ENCODE measurements around the gene PFDN5.
A peak's percentile ranks its signal among the peaks of the same experiment; 100 is the strongest.
"Not testable (repeated sequence)": the region's sequence is repeated elsewhere in the genome, so short reads cannot be mapped to it uniquely, and the experiment has no call there.

The PFDN5 gene

GRCh38 chr12:53330671-53331070 lies 35.3 kb downstream of the PFDN5 start:
- no peak for DNase-seq

GRCh38 chr12:53332339-53332738 lies 37.0 kb downstream of the PFDN5 start:
- DNase-seq: not testable (repeated sequence)

- DNase-seq: no peak
Measured at GRCh38 chr12:53332744-53333143, 37.4 kb downstream of the PFDN5 start.

DNA sequence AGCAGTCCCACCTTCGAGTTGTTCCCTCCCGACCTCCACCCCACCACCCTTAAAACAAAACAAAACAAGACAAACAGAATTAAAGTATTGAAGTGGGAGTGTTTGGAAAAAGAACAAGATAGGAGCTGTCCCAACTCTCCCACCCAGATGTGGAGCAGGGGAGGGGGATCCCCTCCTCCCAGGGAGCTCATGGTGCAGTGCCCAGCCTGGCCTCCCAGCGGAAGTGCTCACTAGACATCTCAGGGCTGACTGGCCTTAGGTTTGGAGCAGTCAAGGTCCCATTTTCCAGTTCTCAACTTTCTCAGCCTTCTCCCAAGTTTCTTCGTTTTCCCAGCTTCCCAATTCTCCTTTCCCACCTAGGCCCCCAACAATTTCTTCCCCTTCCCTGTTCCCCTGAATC lies 37.9 kb downstream of the PFDN5 start:
- no peak for DNase-seq

DNA sequence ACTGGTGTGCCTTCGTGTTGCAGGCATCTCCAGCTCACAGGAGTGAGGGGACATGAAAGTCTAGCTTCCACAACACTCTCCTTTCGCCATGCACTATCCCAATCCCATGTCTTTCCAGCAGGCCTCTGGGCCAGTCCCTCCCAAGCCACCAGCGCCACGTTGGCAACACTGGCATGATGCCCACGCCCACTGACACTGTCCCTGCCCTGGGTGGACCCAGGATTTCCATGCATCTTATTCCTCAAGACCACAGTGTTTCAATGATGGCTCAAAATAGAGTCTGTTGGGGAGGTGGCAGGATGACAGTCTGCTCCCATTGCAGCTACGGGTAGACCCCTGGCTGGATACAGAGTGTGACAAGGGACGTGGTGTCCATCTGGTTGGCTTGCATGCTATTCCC lies 38.5 kb downstream of the PFDN5 start:
- no peak for DNase-seq

GRCh38 chr12:53334822-53335221 lies 39.5 kb downstream of the PFDN5 start:
- no peak for DNase-seq

- DNase-seq: no peak
Measured at GRCh38 chr12:53336181-53336681, 40.9 kb downstream of the PFDN5 start, which contains the start of gene SP7. TSS of gene SP7 (minus strand) at chr12:53336354. CDS start at chr12:53335646, 708 bp downstream.

DNA sequence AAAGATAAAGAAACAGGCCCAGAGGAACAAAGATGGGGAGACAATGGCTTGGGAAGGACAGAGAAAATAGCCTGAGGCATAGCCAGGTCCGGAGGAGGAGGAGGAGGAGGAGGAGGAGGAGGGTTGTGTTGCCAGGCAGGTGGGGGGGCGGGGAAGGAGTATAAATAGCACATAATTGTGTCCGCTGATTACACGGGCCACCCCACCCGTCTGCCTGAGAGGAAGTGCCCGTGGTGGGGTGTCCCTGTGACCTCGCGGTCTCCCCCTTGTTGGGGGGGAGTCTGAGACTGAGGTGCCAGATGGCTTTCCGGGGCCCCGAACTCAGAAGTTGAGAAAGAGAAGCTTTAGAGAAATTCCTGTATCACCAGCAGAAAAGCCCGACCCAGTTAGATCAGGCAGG lies 42.7 kb downstream of the PFDN5 start:
- DNase-seq: no peak

DNA sequence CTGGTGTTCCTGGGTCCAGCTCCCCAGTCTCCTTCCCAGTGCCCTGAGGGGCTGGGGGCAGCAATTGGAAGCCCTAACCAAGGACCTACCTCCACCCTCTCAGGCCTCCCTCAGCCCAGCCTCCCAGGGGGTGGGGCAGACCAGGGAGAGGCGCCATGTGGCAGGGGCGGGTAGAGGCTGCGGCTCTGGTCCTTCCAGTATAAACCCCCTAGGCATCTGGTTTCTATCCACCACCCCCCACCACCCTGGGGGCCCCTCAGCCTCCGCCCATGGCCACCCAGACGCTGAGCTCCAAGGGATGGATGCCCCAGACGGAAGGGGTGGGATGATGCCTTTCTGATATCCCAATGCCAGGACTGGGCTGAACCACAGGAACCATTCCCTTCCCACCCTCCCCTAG lies 43.6 kb downstream of the PFDN5 start:
- no peak for DNase-seq

DNA sequence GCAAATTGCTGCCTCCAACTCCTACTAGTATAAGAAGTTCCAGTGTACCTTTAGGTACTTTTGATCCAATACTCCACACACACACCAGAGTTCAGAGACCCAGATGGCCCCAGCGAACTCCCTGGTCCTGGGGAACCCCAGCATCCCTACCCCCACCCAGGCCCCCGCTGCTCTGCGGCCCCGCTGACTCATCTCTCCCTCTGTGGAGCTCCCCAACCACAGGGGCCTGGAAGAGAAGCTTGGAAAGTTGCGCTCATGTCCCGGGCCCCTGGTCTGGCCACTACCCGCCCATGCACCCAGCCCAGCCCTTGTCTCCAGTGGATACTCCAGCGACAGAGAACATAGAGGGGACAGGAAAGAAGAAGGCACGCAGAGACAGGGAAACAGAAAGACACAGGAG lies 45.1 kb downstream of the PFDN5 start:
- no peak for DNase-seq

- DNase-seq: no peak
Measured at GRCh38 chr12:53343449-53343848, 48.1 kb downstream of the PFDN5 start.

DNA sequence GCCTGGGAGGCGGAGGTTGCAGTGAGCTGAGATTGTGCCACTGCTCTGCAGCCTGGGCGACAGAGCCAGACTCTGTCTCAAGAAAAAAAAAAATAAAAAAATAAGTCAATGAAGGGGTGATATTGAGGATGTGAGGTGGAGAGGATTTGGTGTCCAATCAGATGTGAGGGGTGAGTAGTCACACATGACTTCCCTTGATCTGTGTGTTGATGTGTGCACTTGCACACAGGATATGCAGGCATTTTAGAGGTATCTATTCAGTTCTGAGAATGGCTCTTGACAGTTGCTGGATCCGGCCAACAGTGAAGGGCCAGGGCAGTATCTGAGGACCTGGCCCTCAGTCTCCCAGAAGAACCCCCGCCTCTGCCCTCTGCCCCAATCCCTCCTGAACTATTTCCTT lies 48.6 kb downstream of the PFDN5 start:
- no peak for DNase-seq

GRCh38 chr12:53344487-53344823 lies 49.1 kb downstream of the PFDN5 start:
- no peak for DNase-seq

GRCh38 chr12:53344824-53345485 lies 49.6 kb downstream of the PFDN5 start:
- DNase-seq: peak; percentile 59

DNA sequence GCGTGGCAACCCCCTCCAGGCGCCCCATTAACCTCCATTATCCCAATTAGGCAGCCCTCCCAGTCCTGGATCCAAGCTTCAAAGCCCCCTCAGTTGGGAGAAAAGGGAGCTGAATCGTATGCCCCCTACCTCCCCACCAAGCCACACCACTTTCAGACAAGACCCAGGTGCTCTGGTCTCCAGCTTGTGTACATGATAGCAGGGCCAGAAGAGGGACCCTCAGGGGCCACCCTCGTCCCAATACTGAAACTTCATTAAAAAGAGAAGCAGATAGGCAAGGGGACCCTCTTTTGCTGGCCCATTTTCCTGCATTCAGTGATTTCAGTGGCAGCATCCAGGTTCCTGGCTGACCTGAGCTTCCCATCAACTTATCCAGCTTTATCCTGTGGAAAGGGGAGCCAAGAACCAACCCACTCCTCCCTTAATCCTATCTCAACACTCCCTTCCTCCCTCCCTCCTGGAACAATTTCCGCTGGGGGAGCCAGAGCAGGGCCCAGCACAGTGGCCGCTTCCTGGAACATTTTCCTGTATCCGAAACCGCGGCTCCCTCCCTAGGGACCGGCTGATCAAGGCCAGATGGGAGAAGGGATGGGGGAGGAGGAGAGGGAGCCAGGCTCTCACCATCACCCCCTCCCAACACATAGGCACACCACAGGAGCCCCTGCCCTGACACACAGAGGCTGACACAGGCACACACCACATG lies 50.3 kb downstream of the PFDN5 start:
- no peak for DNase-seq

- DNase-seq: no peak
Measured at GRCh38 chr12:53346491-53346890, 51.1 kb downstream of the PFDN5 start.

DNA sequence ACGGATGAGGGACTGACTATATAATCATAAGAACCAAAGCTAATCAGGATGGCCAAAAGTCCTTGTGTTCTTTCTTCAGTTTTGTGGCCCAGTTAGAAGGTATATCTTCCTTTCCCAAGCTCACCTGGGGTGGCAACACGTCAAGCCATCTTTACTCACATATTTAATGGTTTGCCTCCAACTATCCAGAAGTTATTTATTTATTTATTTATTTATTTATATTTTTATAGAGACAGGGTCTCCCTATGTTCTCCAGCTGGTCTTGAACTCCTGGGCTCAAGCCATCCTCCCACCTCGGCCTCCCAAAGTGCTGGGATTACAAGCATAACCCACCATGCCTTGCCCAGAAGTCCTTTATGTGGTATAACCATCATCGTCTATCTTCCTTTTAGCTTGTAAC lies 52.6 kb downstream of the PFDN5 start:
- DNase-seq: no peak

Data from activated effector memory CD4-positive, alpha-beta T cell treated with Interleukin-2 at 50 U/mL for 16 hours (primary cell).